Hematopoietic multipotent progenitor cell (in vitro differentiated cells): ENCODE measurements around the gene USP20. TPM values are rescaled to one million over a fixed set of nuclear protein-coding genes. Genes with fewer than 3 reads are reported as not detected.

Experiments
- DNase-seq, 3 donors: peaks; one replicate each; pipeline ENCODE4 v3.0.0-alpha.2; 2011 to 2015; ENCODE audit warnings: low read depth in 2 of 3, low spot score in 2 of 3
- small RNA-seq: library from RNA; depleted of rRNA; stranded (forward); fragments of <200 nt; gene quantifications from one replicate; pipeline ENCODE3, GENCODE V24; 2012
- total RNA-seq: library from RNA; depleted of rRNA; stranded (reverse); fragments of >200 nt; gene quantifications from one replicate; pipeline ENCODE4 v1.2.3, GENCODE V29; 2012

The USP20 gene
- total RNA-seq, 1 donor = 41.7 TPM

DNA sequence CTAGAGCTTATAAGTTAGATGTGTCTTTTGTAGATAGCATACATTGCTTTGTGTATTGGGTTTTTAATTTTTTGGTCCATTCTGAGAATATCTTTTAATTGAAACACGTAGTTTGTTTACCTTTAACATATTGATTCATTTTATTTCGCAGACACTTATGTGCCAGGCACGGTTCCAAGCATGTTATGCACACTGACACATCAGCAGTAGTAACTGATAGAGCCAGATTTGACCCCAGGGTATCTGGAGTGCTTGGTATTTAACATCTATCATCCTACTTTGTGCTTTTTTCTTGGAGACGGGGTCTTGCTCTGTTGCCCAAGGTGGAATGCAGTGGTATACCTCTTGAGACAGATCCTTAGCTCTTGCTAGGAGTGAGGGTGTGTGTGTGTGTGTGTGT, 71.9 kb downstream of the USP20 start:
- DNase-seq = no peak

GRCh38 chr9:129908906-129909305, 73.6 kb downstream of the USP20 start:
- no peak for DNase-seq

DNA sequence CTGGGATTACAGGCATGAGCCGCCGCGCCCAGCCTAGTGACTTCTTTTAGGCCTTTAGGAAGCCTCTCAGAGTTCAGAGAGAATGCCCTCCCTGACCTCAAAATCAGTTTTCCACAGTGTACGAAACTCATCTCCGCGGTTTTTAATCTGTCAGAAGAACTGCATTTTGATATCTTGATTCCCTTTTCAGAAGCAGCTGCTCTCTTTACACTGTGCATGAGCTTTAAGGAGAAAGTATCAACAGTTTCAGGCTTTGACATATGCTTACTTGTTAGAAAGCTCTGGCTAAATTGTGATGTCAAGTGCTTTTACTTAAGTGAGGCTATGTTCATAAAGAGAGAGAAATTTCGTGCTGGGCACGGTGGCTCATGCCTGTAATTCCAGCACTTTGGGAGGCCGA, 74.6 kb downstream of the USP20 start:
- DNase-seq = no peak

- DNase-seq = peak in 2 of 3 donors; percentile 67 to 81
These were observed 75.6 kb downstream of the USP20 start for GRCh38 chr9:129910628-129911567.

GRCh38 chr9:129914051-129914450, 78.8 kb downstream of the USP20 start:
- no peak for DNase-seq

DNA sequence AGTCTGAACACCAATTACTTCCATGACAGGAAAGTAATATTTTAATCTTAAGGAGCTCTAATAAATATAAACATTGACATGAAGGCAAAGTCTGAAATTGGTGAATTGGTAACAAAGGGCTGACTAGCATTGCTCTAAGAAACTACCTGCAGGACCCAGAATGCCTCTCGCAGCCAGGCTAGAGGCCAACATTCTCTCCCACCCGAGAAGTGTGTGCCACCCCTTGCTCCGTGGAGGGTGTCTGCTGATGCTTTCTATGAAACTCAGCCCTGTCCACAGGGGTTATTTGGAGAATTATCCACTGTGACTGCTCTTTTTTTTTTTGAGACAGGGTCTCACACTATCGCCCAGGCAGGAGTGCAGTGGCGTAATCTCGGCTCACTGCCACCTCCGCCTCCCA, 81.4 kb downstream of the USP20 start:
- DNase-seq = no peak

DNA sequence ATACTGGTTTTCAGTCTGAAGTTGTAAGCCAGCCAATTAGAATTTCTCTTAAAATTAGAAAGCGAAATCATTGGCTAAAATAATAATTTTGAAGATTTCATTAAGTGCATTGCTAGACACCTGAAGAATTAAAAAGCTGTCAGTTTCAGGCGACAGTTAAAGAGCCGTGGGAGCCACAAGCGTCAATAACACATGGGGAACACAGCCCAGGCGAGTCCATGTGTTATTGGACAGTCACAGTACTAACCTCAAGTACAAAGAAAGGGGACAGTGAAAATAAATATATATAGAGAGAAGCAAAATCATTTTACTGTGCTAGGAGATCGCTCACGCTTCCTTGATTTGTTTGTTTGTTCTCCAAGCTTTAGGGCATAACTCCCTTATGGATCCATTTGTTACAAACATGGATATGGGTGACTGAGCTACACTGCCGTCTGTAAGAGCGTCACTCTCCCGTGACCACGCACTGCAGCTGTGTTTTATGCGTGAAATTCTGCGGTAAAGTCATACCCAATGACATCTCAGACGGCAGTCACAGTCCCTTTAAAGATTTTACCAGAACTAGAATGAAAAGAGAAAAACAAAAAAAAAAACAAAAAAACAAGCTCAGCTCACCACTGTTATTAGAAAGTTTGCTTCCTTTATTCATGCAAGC, 83.2 kb downstream of the USP20 start:
- no peak for DNase-seq

DNA sequence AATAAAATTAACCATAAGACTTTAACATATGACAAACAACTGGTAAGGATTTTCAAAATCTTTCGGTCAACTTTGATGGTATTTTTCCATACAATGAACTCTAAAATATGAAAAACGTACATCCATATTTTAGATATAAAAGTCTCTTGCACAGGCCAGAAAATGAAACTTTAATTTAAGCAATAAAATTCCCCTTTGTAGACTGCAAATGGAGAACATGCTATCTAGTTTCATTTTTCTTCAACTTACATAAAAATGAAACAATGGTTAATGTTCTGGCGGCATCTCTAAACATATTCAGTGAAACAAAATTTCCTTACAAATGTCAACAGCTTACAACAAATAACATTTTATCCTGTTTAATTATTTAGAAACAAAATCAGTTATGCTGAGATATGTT, 84.0 kb downstream of the USP20 start:
- no peak for DNase-seq

DNA sequence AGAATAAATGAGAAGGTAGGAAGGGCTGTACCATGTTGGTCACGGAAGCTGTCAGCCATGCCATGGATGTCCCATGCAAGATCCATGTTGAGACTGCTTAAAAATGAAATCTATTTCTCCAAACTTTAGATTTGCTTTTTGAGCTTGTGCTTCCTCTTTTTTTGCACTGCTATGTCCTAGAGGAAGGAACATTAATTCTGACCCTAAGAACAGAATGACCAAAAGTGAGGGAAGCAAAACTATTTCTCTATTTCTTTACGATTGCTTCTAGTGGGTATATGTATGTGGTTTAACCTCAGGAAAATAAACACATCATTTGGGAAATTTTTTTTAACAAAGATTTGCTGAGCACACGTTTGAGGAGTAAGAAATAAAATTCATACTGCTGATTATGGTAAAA, 84.6 kb downstream of the USP20 start:
- DNase-seq = no peak

- DNase-seq = no peak
These were observed 86.6 kb downstream of the USP20 start for GRCh38 chr9:129921905-129922304.

DNA sequence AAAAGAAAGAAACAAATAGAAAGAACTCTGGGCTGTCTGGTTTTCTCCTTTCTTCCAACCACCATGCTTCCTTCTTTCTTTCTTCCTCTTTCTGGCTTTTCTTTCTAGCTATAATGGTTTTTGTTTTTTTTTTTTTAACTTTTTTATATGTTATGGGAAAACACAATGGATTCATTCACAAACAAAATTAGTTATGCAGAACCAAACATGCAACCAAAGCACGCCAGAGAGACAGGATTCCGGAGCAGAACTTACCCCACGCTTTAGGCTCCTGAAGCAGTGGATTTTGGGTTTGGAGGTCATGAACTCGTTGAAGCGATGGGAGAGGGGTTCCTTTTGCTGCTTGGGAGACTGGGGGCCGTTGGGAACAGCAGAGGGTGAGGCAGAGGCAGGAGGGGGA, 88.3 kb downstream of the USP20 start:
- DNase-seq = no peak

DNA sequence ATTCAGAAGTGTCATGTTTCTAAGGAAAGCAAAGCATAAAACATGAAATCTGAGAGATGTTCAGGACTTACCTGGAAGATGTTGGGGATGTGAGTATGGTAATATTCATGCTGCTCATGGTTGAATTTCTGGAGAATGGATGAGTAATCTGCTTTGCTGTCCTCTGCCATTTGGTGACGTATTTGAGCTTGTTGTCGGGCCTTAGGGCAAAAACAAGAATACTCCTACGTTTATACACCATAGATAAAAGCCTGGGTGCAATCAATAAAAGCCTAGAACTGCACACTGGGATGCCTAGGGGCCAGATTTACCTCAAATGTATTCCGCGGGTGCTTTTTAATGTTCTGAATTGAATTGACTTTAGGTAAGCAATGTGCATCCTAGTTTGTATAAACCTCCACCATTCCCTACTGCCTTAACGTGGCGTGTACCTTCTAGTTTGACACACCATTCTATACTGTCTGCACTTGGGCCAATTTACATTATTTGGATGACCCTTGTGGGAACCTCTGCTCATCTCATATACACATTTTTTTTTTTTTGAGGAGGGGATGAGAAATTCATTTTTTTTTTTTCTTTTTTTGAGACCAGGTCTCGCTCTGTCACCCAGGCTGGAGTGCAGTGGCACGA, 94.4 kb downstream of the USP20 start:
- no peak for DNase-seq

- peak in 2 of 3 donors; percentile 50 to 84 for DNase-seq
These were observed 95.5 kb downstream of the USP20 start for GRCh38 chr9:129930743-129931142.

Small RNA genes lying within 50 kb of the gene (small RNA-seq; reads per million reads assigned to genes)
- 2.5 reads per million, percentile 74 among the genes with 10 or more reads in this experiment for gene MIR6855

Other genes with a start within 250 kb of the USP20 start
- not detected for gene C9orf50, start 214.4 kb upstream of the USP20 start, total RNA-seq
- gene NTMT1, start 209.3 kb upstream of the USP20 start, total RNA-seq = 18.9 TPM
- gene ASB6, start 193.3 kb upstream of the USP20 start, total RNA-seq = 15.9 TPM
- not detected for gene PRRX2, start 169.8 kb upstream of the USP20 start, total RNA-seq
- gene PTGES, start 82.4 kb upstream of the USP20 start, total RNA-seq = under 0.01 TPM
- gene TOR1B, start 32.3 kb upstream of the USP20 start, total RNA-seq = 20.2 TPM
- gene TOR1A, start 11.3 kb upstream of the USP20 start, total RNA-seq = 28.5 TPM
- 19.4 TPM for gene C9orf78, start 183 bp upstream of the USP20 start, total RNA-seq
- 67.9 TPM for gene FNBP1, start 207.7 kb downstream of the USP20 start, total RNA-seq
- gene GPR107, start 218.4 kb downstream of the USP20 start, total RNA-seq = 15.6 TPM